Trophoblast cell (in vitro differentiated cells and primary cell): ENCODE data around the gene TIGD2.

Experiments
- DNase-seq, 2 donors: peaks; one replicate each; pipeline ENCODE4 v3.0.0-alpha.2; 2016
- H2AFZ ChIP-seq: 2 replicates; pipeline ENCODE4 v1.6.1; 2013; ENCODE audit warnings: low read length, moderate library complexity, mild to moderate bottlenecking; ENCODE audit not compliant: insufficient read depth, poor library complexity
- H2AK5ac ChIP-seq: 2 replicates; pipeline ENCODE4 v1.6.1; 2013; ENCODE audit warnings: mild to moderate bottlenecking, low read length
- H2BK120ac ChIP-seq: 2 replicates; pipeline ENCODE4 v1.6.1; 2013; ENCODE audit warnings: low read length, mild to moderate bottlenecking, moderate library complexity; ENCODE audit not compliant: insufficient read depth, poor library complexity
- H2BK12ac ChIP-seq: 2 replicates; pipeline ENCODE4 v1.6.1; 2013; ENCODE audit warnings: mild to moderate bottlenecking, low read length, moderate library complexity
- H2BK5ac ChIP-seq: 2 replicates; pipeline ENCODE4 v1.6.1; 2013; ENCODE audit warnings: low read length, low read depth, moderate library complexity, mild to moderate bottlenecking; ENCODE audit not compliant: poor library complexity
- H3K14ac ChIP-seq: 2 replicates; pipeline ENCODE4 v1.6.1; 2013; ENCODE audit warnings: mild to moderate bottlenecking, low read length
- H3K18ac ChIP-seq: 2 replicates; pipeline ENCODE4 v1.6.1; 2013; ENCODE audit warnings: mild to moderate bottlenecking, low read length
- H3K23ac ChIP-seq: 2 replicates; pipeline ENCODE4 v1.6.1; 2013; ENCODE audit warnings: low read length
- H3K27ac ChIP-seq: 2 replicates; pipeline ENCODE4 v1.5.1; 2013; ENCODE audit warnings: low read depth, mild to moderate bottlenecking, inconsistent platforms, low read length, moderate library complexity
- H3K27me3 ChIP-seq: 2 replicates; pipeline ENCODE4 v1.6.1; 2013; ENCODE audit warnings: inconsistent platforms, mild to moderate bottlenecking, low read length, moderate library complexity; ENCODE audit not compliant: insufficient read depth
- H3K36me3 ChIP-seq, 2 experiments: 1 replicate in 1 of 2; 2 replicates in 1 of 2; pipeline ENCODE4 v1.6.1; 2013; ENCODE audit warnings: low read length in 2 of 2, mild to moderate bottlenecking in 2 of 2, moderate library complexity in 1 of 2; ENCODE audit not compliant: insufficient read depth in 2 of 2, control insufficient read depth in 1 of 2
- H3K4ac ChIP-seq: 2 replicates; pipeline ENCODE4 v1.6.1; 2013; ENCODE audit warnings: low read depth, mild to moderate bottlenecking, low read length, moderate library complexity
- H3K4me1 ChIP-seq, 2 experiments: 1 replicate in 1 of 2; 2 replicates in 1 of 2; pipeline ENCODE4 v1.6.1; 2013; ENCODE audit warnings: low read length in 2 of 2, mild to moderate bottlenecking in 2 of 2, moderate library complexity in 1 of 2; ENCODE audit not compliant: insufficient read depth in 2 of 2, control insufficient read depth in 1 of 2
- H3K4me2 ChIP-seq: 2 replicates; pipeline ENCODE4 v1.6.1; 2013; ENCODE audit warnings: inconsistent platforms, mild to moderate bottlenecking, low read length, moderate library complexity
- H3K4me3 ChIP-seq: 2 replicates; pipeline ENCODE4 v1.5.1; 2013; ENCODE audit warnings: mild to moderate bottlenecking, low read depth, low read length, inconsistent platforms
- H3K79me1 ChIP-seq: one replicate; pipeline ENCODE4 v1.6.1; 2013; ENCODE audit warnings: low read length
- H3K79me2 ChIP-seq: 2 replicates; pipeline ENCODE4 v1.6.1; 2013; ENCODE audit warnings: low read length, mild to moderate bottlenecking; ENCODE audit not compliant: control insufficient read depth, insufficient read depth, poor library complexity
- H3K9ac ChIP-seq: 2 replicates; pipeline ENCODE4 v1.6.1; 2013; ENCODE audit warnings: mild to moderate bottlenecking, low read length
- H3K9me3 ChIP-seq: 2 replicates; pipeline ENCODE4 v1.6.1; 2013; ENCODE audit warnings: low read depth, mild to moderate bottlenecking, control low read depth, inconsistent platforms, low read length; ENCODE audit not compliant: insufficient read depth
- H4K12ac ChIP-seq: 2 replicates; pipeline ENCODE4 v1.6.1; 2013; ENCODE audit warnings: low read depth, mild to moderate bottlenecking, low read length, moderate library complexity
- H4K8ac ChIP-seq: 2 replicates; pipeline ENCODE4 v1.6.1; 2013; ENCODE audit warnings: low read depth, mild to moderate bottlenecking, low read length, moderate library complexity
- H4K91ac ChIP-seq: one replicate; pipeline ENCODE4 v1.6.1; 2013; ENCODE audit warnings: low read depth, mild to moderate bottlenecking, low read length, moderate library complexity
- WGBS: extraction: QIAGEN DNeasy Blood & Tissue Kit; methylation state at CpG from one replicate; pipeline ENCODE4 v1.1.7; 2013; ENCODE audit warnings: missing lambda C conversion rate; ENCODE audit not compliant: insufficient read length, insufficient coverage; ENCODE audit errors: extremely low coverage; 5-methylcytosine and 5-hydroxymethylcytosine counted together

The TIGD2 gene

GRCh38 chr4:89119166-89119565 is 7.8 kb downstream of the TIGD2 start:
- Histone ChIP-seq H2BK12ac (no peak overlapping the region), H3K4me3 (no peak overlapping the region), H3K9me3 (no peaks in the 10 kb centered on the region), H2AK5ac (no peak overlapping the region), H3K27me3 (no peaks in the 10 kb centered on the region), H3K27ac (no peak overlapping the region), H3K14ac (no peak overlapping the region), H3K79me1 (no peaks in the 10 kb centered on the region), H4K8ac (no peak overlapping the region), H4K12ac (no peak overlapping the region), H2BK5ac (no peak overlapping the region), H3K4ac (no peak overlapping the region), H3K18ac (no peak overlapping the region), H3K4me1 (peaks cover 0 to 2% of the 10 kb centered on the region in 2 experiments), H3K4me2 (no peak overlapping the region), H4K91ac (no peak overlapping the region), H2BK120ac (no peak overlapping the region), H3K23ac (no peak overlapping the region), H3K9ac (no peak overlapping the region), H2AFZ (no peak overlapping the region), H3K79me2 (no peaks in the 10 kb centered on the region), H3K36me3 (peaks cover 0 to 2% of the 10 kb centered on the region in 2 experiments)
- WGBS, result no CpG with 5 or more reads among the region's 1 CpG
- DNase-seq, result no peak

GRCh38 chr4:89119836-89120235 is 8.5 kb downstream of the TIGD2 start:
- Histone ChIP-seq H3K9me3 (peaks cover 2% of the 10 kb centered on the region), H3K79me2 (no peaks in the 10 kb centered on the region), H3K9ac (no peak overlapping the region), H3K4me2 (no peak overlapping the region), H3K14ac (no peak overlapping the region), H4K8ac (no peak overlapping the region), H2BK12ac (no peak overlapping the region), H3K4ac (no peak overlapping the region), H3K23ac (no peak overlapping the region), H4K12ac (no peak overlapping the region), H2BK5ac (no peak overlapping the region), H3K4me1 (peaks cover 0 to 2% of the 10 kb centered on the region in 2 experiments), H4K91ac (no peak overlapping the region), H2AK5ac (no peak overlapping the region), H3K18ac (no peak overlapping the region), H3K4me3 (no peak overlapping the region), H2BK120ac (no peak overlapping the region), H2AFZ (no peak overlapping the region), H3K27me3 (no peaks in the 10 kb centered on the region), H3K79me1 (no peaks in the 10 kb centered on the region), H3K27ac (no peak overlapping the region), H3K36me3 (peaks cover 0 to 2% of the 10 kb centered on the region in 2 experiments)
- WGBS, result no CpG with 5 or more reads among the region's 3 CpGs
- peak in 1 of 2 donors; percentile 35 for DNase-seq

GRCh38 chr4:89121387-89122068 is 10.2 kb downstream of the TIGD2 start:
- Histone ChIP-seq H3K27me3 (no peaks in the 10 kb centered on the region), H3K79me2 (no peaks in the 10 kb centered on the region), H4K12ac (no peak overlapping the region), H3K4me3 (no peak overlapping the region), H3K23ac (no peak overlapping the region), H4K91ac (no peak overlapping the region), H3K4ac (no peak overlapping the region), H2BK12ac (no peak overlapping the region), H3K14ac (no peak overlapping the region), H2AK5ac (no peak overlapping the region), H3K79me1 (no peaks in the 10 kb centered on the region), H2BK120ac (no peak overlapping the region), H3K18ac (no peak overlapping the region), H4K8ac (no peak overlapping the region), H3K4me1 (peaks cover 0 to 2% of the 10 kb centered on the region in 2 experiments), H3K4me2 (no peak overlapping the region), H3K27ac (no peak overlapping the region), H3K9ac (no peak overlapping the region), H2AFZ (no peak overlapping the region), H2BK5ac (no peak overlapping the region), H3K9me3 (peaks cover 2% of the 10 kb centered on the region), H3K36me3 (peaks cover 0 to 2% of the 10 kb centered on the region in 2 experiments)
- no CpG with 5 or more reads among the region's 3 CpGs for WGBS
- no peak for DNase-seq

- no peak overlapping the region for H4K12ac ChIP-seq
- no peak overlapping the region for H3K23ac ChIP-seq
- DNase-seq, result peak; percentile 74 to 86
- no peaks in the 10 kb centered on the region for H3K79me2 ChIP-seq
- no peak overlapping the region for H3K14ac ChIP-seq
- no peaks in the 10 kb centered on the region for H3K36me3 ChIP-seq
- no peak overlapping the region for H3K9ac ChIP-seq
- peaks cover 2% of the 10 kb centered on the region for H3K9me3 ChIP-seq
- no peak overlapping the region for H3K27ac ChIP-seq
- no CpG with 5 or more reads among the region's 5 CpGs for WGBS
- H2AFZ ChIP-seq, result no peak overlapping the region
- no peaks in the 10 kb centered on the region for H3K79me1 ChIP-seq
- no peak overlapping the region for H3K4ac ChIP-seq
- H3K4me1 ChIP-seq, result peaks cover 0 to 2% of the 10 kb centered on the region in 2 experiments
- H4K91ac ChIP-seq, result no peak overlapping the region
- no peak overlapping the region for H3K4me2 ChIP-seq
- no peak overlapping the region for H2AK5ac ChIP-seq
- no peak overlapping the region for H2BK120ac ChIP-seq
- H3K18ac ChIP-seq, result no peak overlapping the region
- no peak overlapping the region for H2BK12ac ChIP-seq
- H3K4me3 ChIP-seq, result no peak overlapping the region
- H3K27me3 ChIP-seq, result no peaks in the 10 kb centered on the region
- no peak overlapping the region for H2BK5ac ChIP-seq
- no peak overlapping the region for H4K8ac ChIP-seq
Measured at GRCh38 chr4:89123451-89123851, 12.1 kb downstream of the TIGD2 start.
